K562 (cell line): Measurements from ENCODE around the gene TUBA1A. TPM values are rescaled to one million over a fixed set of nuclear protein-coding genes. Genes with fewer than 3 reads are reported as not detected.
A peak's percentile ranks its signal among the peaks of the same experiment; 100 is the strongest.

Source experiments
- ATAC-seq: fragments of 200-7000 bp; cut with Tn5 transposase; 3 replicates; pipeline ENCODE4 v1.9.1; 2020; ENCODE audit warnings: moderate library complexity
- BruUV-seq: library from RNA; stranded (reverse); fragments of 400-500 nt; replicated peaks from 2 replicates; lab custom pipeline; 2021; lab: Mats Ljungman, UMichigan
- CTCF ChIA-PET: fragments of 300-600 bp; formaldehyde crosslinking; extraction: SDS; loops from one replicate; lab custom pipeline; 2021; ENCODE audit warnings: low intra/inter-chr PET ratio; lab: Yijun Ruan, JAX
- POLR2A ChIA-PET: fragments of 300-600, 350-650 bp; sonication (Branson Sonifier 250); formaldehyde crosslinking; extraction: SDS; loops from one replicate; lab custom pipeline; 2021; ENCODE audit warnings: antibody characterized with exemption, inconsistent platforms; lab: Yijun Ruan, JAX
- DNase-seq, 4 experiments: peaks; one replicate each; pipeline versions ENCODE4 v3.0.0 to v3.0.0-alpha.2; 2011 to 2018; ENCODE audit warnings: low spot score in 3 of 4, mixed read lengths in 3 of 4; ENCODE audit errors: extremely low read depth in 1 of 4
- FAIRE-seq: peaks from 2 replicates; lab custom pipeline; 2011; peaks lifted over from hg19 to GRCh38; lab: Jason Lieb, UNC
- H2AFZ ChIP-seq: 2 replicates; pipeline ENCODE4 v1.6.0; 2011; ENCODE audit warnings: low read depth, low read length, control low read depth, inconsistent platforms
- H3K27ac ChIP-seq: fragments of 200-600 bp; 3 replicates; pipeline ENCODE4 v1.8.0; 2011; ENCODE audit warnings: low read depth, mild to moderate bottlenecking, control low read depth, inconsistent platforms, low read length, moderate library complexity, mixed read lengths; ENCODE audit errors: extremely low read depth
- H3K27me3 ChIP-seq, 2 experiments: fragments of 300-600 bp in 1 of 2; 2 replicates in 1 of 2; 3 replicates in 1 of 2; pipeline versions ENCODE4 v1.6.0 to v1.8.0; 2011; ENCODE audit warnings: inconsistent platforms in 2 of 2, low read length in 2 of 2, mild to moderate bottlenecking in 1 of 2, mixed read lengths in 1 of 2, moderate library complexity in 1 of 2; ENCODE audit not compliant: control insufficient read depth in 2 of 2, insufficient read depth in 2 of 2
- H3K36me3 ChIP-seq: fragments of 300-600 bp; 3 replicates; pipeline ENCODE4 v1.8.0; 2011; ENCODE audit warnings: mild to moderate bottlenecking, low read length, inconsistent platforms; ENCODE audit not compliant: control insufficient read depth, insufficient read depth
- H3K4me1 ChIP-seq, 2 experiments: fragments of 200-600 bp in 1 of 2; replicated peaks in 1 of 2; 2 replicates in 1 of 2; 3 replicates in 1 of 2; pipeline versions ENCODE4 v1.5.1 to v1.8.0; 2011; ENCODE audit warnings: inconsistent platforms in 2 of 2, low read length in 2 of 2, mild to moderate bottlenecking in 1 of 2, mixed read lengths in 1 of 2, moderate library complexity in 1 of 2; ENCODE audit not compliant: control insufficient read depth in 2 of 2, insufficient read depth in 2 of 2
- H3K4me2 ChIP-seq: 2 replicates; pipeline ENCODE4 v1.6.1; 2011; ENCODE audit warnings: low read length, control low read depth, inconsistent platforms, mixed read lengths; ENCODE audit not compliant: insufficient read depth
- H3K4me3 ChIP-seq: fragments of 200-600 bp; sonication (generic), shearing (Covaris generic); 2 replicates; pipeline ENCODE4 v1.5.1; 2016; ENCODE audit warnings: control low read depth, inconsistent platforms
- H3K79me2 ChIP-seq: fragments of 200-600 bp; 3 replicates; pipeline ENCODE4 v1.8.0; 2011; ENCODE audit warnings: low read length, inconsistent platforms; ENCODE audit not compliant: control insufficient read depth, insufficient read depth
- H3K9ac ChIP-seq, 2 experiments: 2 replicates each; pipeline versions ENCODE4 v1.6.0 to v1.6.1; 2011; ENCODE audit warnings: low read depth in 2 of 2, low read length in 2 of 2, control low read depth in 1 of 2, inconsistent platforms in 1 of 2, mild to moderate bottlenecking in 1 of 2, mixed read lengths in 1 of 2; ENCODE audit not compliant: insufficient read depth in 1 of 2
- H3K9me1 ChIP-seq: one replicate; pipeline ENCODE4 v1.6.0; 2011; ENCODE audit warnings: inconsistent platforms, mild to moderate bottlenecking, low read length, moderate library complexity; ENCODE audit not compliant: control insufficient read depth, insufficient read depth
- H3K9me3 ChIP-seq: replicated peaks from 2 replicates; pipeline ENCODE4 v1.5.1; 2011; ENCODE audit warnings: low read depth, low read length, inconsistent platforms; ENCODE audit not compliant: control insufficient read depth, insufficient read depth
- H4K20me1 ChIP-seq: replicated peaks from 2 replicates; pipeline ENCODE4 v1.6.1; 2011; ENCODE audit warnings: low read length, inconsistent platforms, mixed read lengths; ENCODE audit not compliant: control insufficient read depth, insufficient read depth
- BDP1 ChIP-seq: IDR thresholded peaks from 3 replicates; pipeline ENCODE4 v1.6.1; 2011; ENCODE audit not compliant: insufficient read length, insufficient read depth
- CHD4 ChIP-seq: fragments of 200-600 bp; sonication (generic); IDR thresholded peaks from 3 replicates; pipeline ENCODE4 v1.6.1; 2012; ENCODE audit warnings: low read depth, mild to moderate bottlenecking, mixed read lengths, low read length, inconsistent platforms; ENCODE audit not compliant: insufficient read depth, insufficient replicate concordance, poor library complexity, severe bottlenecking
- HNRNPLL ChIP-seq: fragments of 200-400 bp; formaldehyde crosslinking; IDR thresholded peaks from 2 replicates; pipeline ENCODE4 v1.6.1; 2017; ENCODE audit warnings: low read length, low read depth, mild to moderate bottlenecking; ENCODE audit not compliant: poor library complexity, severe bottlenecking
- KDM4B ChIP-seq, 2 experiments: fragments of 450-650 bp in 1 of 2; sonication (generic) in 1 of 2; IDR thresholded peaks; 2 replicates each; pipeline ENCODE4 v1.6.1; 2016 to 2017; ENCODE audit warnings: borderline replicate concordance in 2 of 2, antibody characterized with exemption in 1 of 2, low read depth in 1 of 2, mild to moderate bottlenecking in 1 of 2
- KLF13 ChIP-seq: fragments of 450-650 bp; IDR thresholded peaks from 2 replicates; pipeline ENCODE4 v1.6.1; 2016; ENCODE audit warnings: missing genetic modification characterization, low read depth, mild to moderate bottlenecking, missing compliant biosample characterization, moderate library complexity, borderline replicate concordance
- NCOA4 ChIP-seq: fragments of 450-650 bp; IDR thresholded peaks from 2 replicates; pipeline ENCODE4 v1.6.1; 2018; ENCODE audit warnings: mild to moderate bottlenecking; ENCODE audit not compliant: partially characterized antibody
- PCBP1 ChIP-seq: fragments of 200-400 bp; formaldehyde crosslinking; IDR thresholded peaks from 2 replicates; pipeline ENCODE4 v1.6.1; 2018; ENCODE audit warnings: mild to moderate bottlenecking, low read depth, low read length; ENCODE audit not compliant: poor library complexity, severe bottlenecking
- SRSF1 ChIP-seq: fragments of 200-400 bp; formaldehyde crosslinking; IDR thresholded peaks from 2 replicates; pipeline ENCODE4 v1.6.1; 2017; ENCODE audit warnings: mild to moderate bottlenecking, low read depth, low read length, moderate library complexity
- TRIM24 ChIP-seq, 2 experiments: fragments of 450-650 bp; IDR thresholded peaks; 2 replicates each; pipeline ENCODE4 v1.6.1; 2016
- XRCC5 ChIP-seq: fragments of 200-400 bp; formaldehyde crosslinking; IDR thresholded peaks from 2 replicates; pipeline ENCODE4 v1.6.1; 2017; ENCODE audit warnings: low read depth, mild to moderate bottlenecking, low read length
- ZBTB1 ChIP-seq: sonication (generic); formaldehyde crosslinking; IDR thresholded peaks from 2 replicates; pipeline ENCODE4 v1.8.1; 2023; ENCODE audit warnings: missing genetic modification reagents, low read depth, mild to moderate bottlenecking, borderline replicate concordance
- ZBTB43 ChIP-seq: sonication (generic); formaldehyde crosslinking; IDR thresholded peaks from 2 replicates; pipeline ENCODE4 v1.8.0; 2023; ENCODE audit warnings: mild to moderate bottlenecking, missing genetic modification reagents
- ZKSCAN8 ChIP-seq: fragments of 200-800 bp; sonication (Bioruptor generic); IDR thresholded peaks from 2 replicates; pipeline ENCODE4 v1.6.1; 2016; ENCODE audit warnings: missing genetic modification characterization, missing compliant biosample characterization
- WGBS: fragments of 100-300 bp; shearing (Covaris generic); methylation state at CpG from one replicate; pipeline ENCODE4 v1.1.6; 2016; ENCODE audit warnings: low coverage, mixed read lengths; ENCODE audit not compliant: insufficient coverage; ENCODE audit errors: missing lambda C conversion rate; 5-methylcytosine and 5-hydroxymethylcytosine counted together
- in situ Hi-C: fragments of 300-500 bp; cut with MboI; formaldehyde crosslinking; loops from 4 replicates; pipeline ENCODE4 v1.15.0; 2018; ENCODE audit warnings: inconsistent platforms, mixed read lengths
- intact Hi-C: fragments of 100-400 bp; cut with micrococcal nuclease; formaldehyde crosslinking; loops from 2 replicates; pipeline ENCODE4 v1.14.2; 2022
- polyA plus RNA-seq, 8 experiments: library from polyadenylated mRNA; depleted of rRNA in 4 of 8; stranded (reverse) in 5 of 8; unstranded in 3 of 8; fragments of >200 nt; fragmentation: Nextera tagmentation in 2 of 8; fragmentation: Illumina TruSeq in 1 of 8; extraction: Ambion mirVana in 2 of 8; extraction: Trizol in 1 of 8; gene quantifications; 2 replicates each; pipeline versions ENCODE4 v1.2.1 to v1.2.3, GENCODE V29; 2011 to 2014; ENCODE audit warnings: inconsistent platforms in 1 of 8, missing spikeins in 1 of 8
- total RNA-seq, 7 experiments: library from RNA; depleted of rRNA in 6 of 7; stranded (reverse); fragments of >200 nt in 6 of 7; fragmentation: Illumina TruSeq in 2 of 7; extraction: Trizol in 2 of 7; gene quantifications; 2 replicates each; pipeline versions ENCODE4 v1.2.1 to v1.2.3, GENCODE V29; 2011 to 2021; ENCODE audit warnings: low replicate concordance in 1 of 7
- TF ChIP-seq, protein P1 (sequence below): fragments of 450-650 bp; IDR thresholded peaks from 2 replicates; pipeline ENCODE4 v1.6.1; 2017; ENCODE audit warnings: antibody characterized with exemption, mild to moderate bottlenecking

TUBA1A gene
- total and polyA plus RNA-seq, 9 of the 15 experiments (the other 6 are each of a cell fraction or from before 2014, with no cell fraction given) = 7.4 to 45.1 (median 11.9) TPM

DNA sequence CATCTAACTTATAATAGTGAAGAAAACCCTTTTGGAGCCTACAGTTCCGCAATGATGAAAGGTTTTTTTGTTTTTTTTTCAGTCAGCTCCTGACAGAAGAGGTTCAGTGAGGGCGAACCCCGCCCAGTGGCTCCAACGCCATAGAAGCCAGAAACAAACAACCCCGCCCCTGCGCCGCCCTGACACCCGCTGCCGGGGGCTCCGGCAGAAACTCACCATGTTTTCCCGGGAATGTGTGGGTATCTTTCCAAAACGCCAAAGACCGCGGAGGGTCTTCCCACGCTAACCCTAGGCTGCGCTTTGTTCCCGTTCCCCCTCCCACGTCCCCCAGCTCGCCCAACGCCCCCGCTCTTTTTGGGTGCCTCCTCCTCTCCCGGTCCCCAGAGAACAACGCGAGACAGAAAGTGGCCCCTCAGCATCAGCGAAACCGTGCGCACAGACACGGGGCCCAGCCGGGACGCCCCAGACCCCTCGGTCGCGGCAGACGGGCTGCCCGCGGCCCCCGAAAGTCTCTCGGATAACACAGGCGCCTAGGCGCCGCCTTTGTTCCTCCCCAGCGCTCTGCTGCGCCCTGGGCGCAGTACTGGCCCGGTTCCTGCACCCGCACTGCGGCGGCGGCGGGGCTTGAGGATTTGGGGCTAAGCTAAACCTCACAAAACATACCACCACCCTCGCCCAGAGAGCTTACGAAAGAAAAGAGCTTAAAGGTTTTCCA is 522 bp downstream of the TUBA1A start (continued):
- TF ChIP-seq KDM4B (IDR thresholded peaks at IDR 0.05; ENCODE audit: borderline replicate concordance in 2 of 2, low read depth in 1 of 2) = no peak
- TF ChIP-seq HNRNPLL = peak; percentile 89

GRCh38 chr12:49187184-49187583 is 1.7 kb downstream of the TUBA1A start:
- CTCF ChIA-PET = no interaction called here
- Histone ChIP-seq H4K20me1 (no peaks in the 10 kb centered on the region), H3K4me3 (no peak overlapping the region), H3K27me3 (no peaks in the 10 kb centered on the region), H3K79me2 (no peaks in the 10 kb centered on the region), H3K4me2 (0 out of 2 replicates have a peak overlapping the region, but pooled peaks have one; percentile 16), H3K9ac (no peak overlapping the region), H3K9me3 (no peaks in the 10 kb centered on the region), H3K36me3 (no peaks in the 10 kb centered on the region), H2AFZ (no peak overlapping the region), H3K4me1 (peaks cover 3 to 12% of the 10 kb centered on the region in 2 experiments), H3K27ac (no peak overlapping the region), H3K9me1 (no peaks in the 10 kb centered on the region)
- in situ Hi-C loops = no loop called here
- POLR2A ChIA-PET = interaction anchor here (0.6 to 1.0 kb wide), 2 partner anchors 56 to 128 kb away, joined by 3 read pairs; partner anchors contain the start of gene TUBA1B
- no TSS peak for BruUV-seq
- ATAC-seq (no peak), FAIRE-seq (no peak), DNase-seq (no peak)
- intact Hi-C loops = no loop called here
- TF ChIP-seq CHD4 = no peak
- TF ChIP-seq KLF13 (tag) = no peak
- TF ChIP-seq PCBP1 = no peak
- TF ChIP-seq ZBTB1 (CRISPR knock-in tag) = no peak
- no peak for TF ChIP-seq BDP1
- TF ChIP-seq ZBTB43 = no peak
- TF ChIP-seq, protein P1, sequence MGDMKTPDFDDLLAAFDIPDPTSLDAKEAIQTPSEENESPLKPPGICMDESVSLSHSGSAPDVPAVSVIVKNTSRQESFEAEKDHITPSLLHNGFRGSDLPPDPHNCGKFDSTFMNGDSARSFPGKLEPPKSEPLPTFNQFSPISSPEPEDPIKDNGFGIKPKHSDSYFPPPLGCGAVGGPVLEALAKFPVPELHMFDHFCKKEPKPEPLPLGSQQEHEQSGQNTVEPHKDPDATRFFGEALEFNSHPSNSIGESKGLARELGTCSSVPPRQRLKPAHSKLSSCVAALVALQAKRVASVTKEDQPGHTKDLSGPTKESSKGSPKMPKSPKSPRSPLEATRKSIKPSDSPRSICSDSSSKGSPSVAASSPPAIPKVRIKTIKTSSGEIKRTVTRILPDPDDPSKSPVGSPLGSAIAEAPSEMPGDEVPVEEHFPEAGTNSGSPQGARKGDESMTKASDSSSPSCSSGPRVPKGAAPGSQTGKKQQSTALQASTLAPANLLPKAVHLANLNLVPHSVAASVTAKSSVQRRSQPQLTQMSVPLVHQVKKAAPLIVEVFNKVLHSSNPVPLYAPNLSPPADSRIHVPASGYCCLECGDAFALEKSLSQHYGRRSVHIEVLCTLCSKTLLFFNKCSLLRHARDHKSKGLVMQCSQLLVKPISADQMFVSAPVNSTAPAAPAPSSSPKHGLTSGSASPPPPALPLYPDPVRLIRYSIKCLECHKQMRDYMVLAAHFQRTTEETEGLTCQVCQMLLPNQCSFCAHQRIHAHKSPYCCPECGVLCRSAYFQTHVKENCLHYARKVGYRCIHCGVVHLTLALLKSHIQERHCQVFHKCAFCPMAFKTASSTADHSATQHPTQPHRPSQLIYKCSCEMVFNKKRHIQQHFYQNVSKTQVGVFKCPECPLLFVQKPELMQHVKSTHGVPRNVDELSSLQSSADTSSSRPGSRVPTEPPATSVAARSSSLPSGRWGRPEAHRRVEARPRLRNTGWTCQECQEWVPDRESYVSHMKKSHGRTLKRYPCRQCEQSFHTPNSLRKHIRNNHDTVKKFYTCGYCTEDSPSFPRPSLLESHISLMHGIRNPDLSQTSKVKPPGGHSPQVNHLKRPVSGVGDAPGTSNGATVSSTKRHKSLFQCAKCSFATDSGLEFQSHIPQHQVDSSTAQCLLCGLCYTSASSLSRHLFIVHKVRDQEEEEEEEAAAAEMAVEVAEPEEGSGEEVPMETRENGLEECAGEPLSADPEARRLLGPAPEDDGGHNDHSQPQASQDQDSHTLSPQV = no peak
- no peak for TF ChIP-seq XRCC5
- no peak for TF ChIP-seq ZKSCAN8 (CRISPR knock-in tag)
- no peak for TF ChIP-seq SRSF1
- TF ChIP-seq TRIM24 (IDR thresholded peaks at IDR 0.05) = no peak
- no peak for TF ChIP-seq NCOA4
- WGBS = 33% methylated on average over 5 of the region's 5 CpGs
